Activated CD4-positive, alpha-beta memory T cell treated with anti-CD3 and anti-CD28 coated beads, Interleukin-2, amount 10 ng/mL, durations not matched to agents 7 days and 5 days (primary cell): Measurements from ENCODE around the gene LRRC9. TPM values are rescaled to one million over a fixed set of nuclear protein-coding genes. Genes with fewer than 3 reads are reported as not detected.
"Not testable (repeated sequence)": the region's sequence is repeated elsewhere in the genome, so short reads cannot be mapped to it uniquely, and the experiment has no call there.

Experiments
- CTCF ChIA-PET: fragments of 350-600 bp; sonication (Branson Sonifier 250); formaldehyde crosslinking; loops from one replicate; lab custom pipeline; 2021; ENCODE audit warnings: antibody characterized with exemption, inconsistent platforms; lab: Charles Lee
- POLR2A ChIA-PET: fragments of 350-600 bp; sonication (Branson Sonifier 250); formaldehyde crosslinking; loops from one replicate; lab custom pipeline; 2021; ENCODE audit warnings: antibody characterized with exemption; lab: Charles Lee
- DNase-seq: peaks from one replicate; pipeline ENCODE4 v3.0.0-alpha.2; 2020
- H3K27ac Mint-ChIP-seq: one replicate; pipeline ENCODE4 v1.8.0; 2021; ENCODE audit warnings: mild to moderate bottlenecking, mixed read lengths
- H3K27me3 Mint-ChIP-seq: one replicate; pipeline ENCODE4 v1.8.0; 2021; ENCODE audit warnings: mixed read lengths
- H3K36me3 Mint-ChIP-seq: one replicate; pipeline ENCODE4 v1.8.0; 2021; ENCODE audit warnings: low read depth, mixed read lengths
- H3K4me1 Mint-ChIP-seq: one replicate; pipeline ENCODE4 v1.8.0; 2021; ENCODE audit warnings: mixed read lengths
- H3K4me3 Mint-ChIP-seq: one replicate; pipeline ENCODE4 v1.8.0; 2021; ENCODE audit warnings: mild to moderate bottlenecking, mixed read lengths
- H3K9me3 Mint-ChIP-seq: one replicate; pipeline ENCODE4 v1.8.0; 2021; ENCODE audit warnings: mixed read lengths
- total RNA-seq, 2 experiments: library from RNA; stranded (reverse); gene quantifications; one replicate each; pipeline ENCODE4 v1.2.3, GENCODE V29; 2021

Gene LRRC9
- total RNA-seq, 2 experiments from 2014 or later, result not detected

- Mint-ChIP-seq H3K4me1 (no peaks in the 10 kb centered on the region), H3K9me3 (peaks cover 2% of the 10 kb centered on the region), H3K27ac (no peak overlapping the region), H3K27me3 (peaks cover 3% of the 10 kb centered on the region), H3K4me3 (no peak overlapping the region), H3K36me3 (no peaks in the 10 kb centered on the region)
- CTCF ChIA-PET, result no interaction called here
- POLR2A ChIA-PET, result no interaction called here
- no peak for DNase-seq
Measured at GRCh38 chr14:60021619-60022018, 101.7 kb downstream of the LRRC9 start.

- no peaks in the 10 kb centered on the region for H3K36me3 Mint-ChIP-seq
- CTCF ChIA-PET, result no interaction called here
- peaks cover 5% of the 10 kb centered on the region for H3K27me3 Mint-ChIP-seq
- no peak overlapping the region for H3K27ac Mint-ChIP-seq
- POLR2A ChIA-PET, result no interaction called here
- no peak overlapping the region for H3K4me3 Mint-ChIP-seq
- DNase-seq, result no peak
- no peaks in the 10 kb centered on the region for H3K4me1 Mint-ChIP-seq
- peaks cover 2% of the 10 kb centered on the region for H3K9me3 Mint-ChIP-seq
Measured at GRCh38 chr14:60025571-60025970, 105.6 kb downstream of the LRRC9 start.

DNA sequence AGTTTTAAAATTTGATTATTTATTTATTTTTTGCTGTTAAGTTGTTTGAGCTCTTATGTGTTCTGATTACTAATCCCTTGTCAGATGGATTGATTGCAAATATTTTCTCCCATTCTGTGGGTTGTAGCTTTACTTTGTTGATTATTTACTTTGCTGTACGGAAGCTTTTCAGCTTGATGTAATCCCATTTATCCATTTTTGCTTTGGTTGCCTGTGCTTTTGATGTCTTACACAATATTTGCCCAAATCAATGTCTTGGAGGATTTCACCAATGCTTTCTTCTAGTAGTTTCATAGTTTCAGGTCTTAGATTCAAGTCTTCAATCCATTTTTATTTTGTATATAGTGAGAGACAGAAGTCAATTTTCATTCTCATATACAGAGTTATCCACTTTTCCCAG lies 115.2 kb downstream of the LRRC9 start:
- Mint-ChIP-seq H3K4me1 (no peaks in the 10 kb centered on the region), H3K27ac (no peak overlapping the region), H3K36me3 (no peaks in the 10 kb centered on the region), H3K9me3 (no peaks in the 10 kb centered on the region), H3K4me3 (no peak overlapping the region), H3K27me3 (peaks cover 3% of the 10 kb centered on the region)
- no peak for DNase-seq
- ChIA-PET POLR2A (no interaction called here), CTCF (no interaction called here)

DNA sequence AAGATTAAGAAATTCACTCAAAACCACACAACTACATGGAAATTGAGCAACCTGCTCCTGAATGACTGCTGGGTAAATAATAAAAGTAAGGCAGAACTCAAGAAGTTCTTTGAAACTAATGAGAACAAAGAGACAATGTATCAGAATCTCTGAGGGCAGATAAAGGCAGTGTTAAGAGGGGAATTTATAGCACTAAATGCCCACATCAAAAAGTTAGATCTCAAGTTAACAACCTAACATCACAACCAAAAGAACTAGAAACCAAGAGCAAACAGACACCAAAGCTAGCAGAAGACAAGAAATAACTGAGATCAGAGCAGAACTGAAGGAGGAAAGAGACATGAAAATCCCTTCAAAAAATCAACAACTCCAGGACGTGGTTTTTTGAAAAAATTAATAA lies 128.0 kb downstream of the LRRC9 start:
- POLR2A ChIA-PET, H3K4me1 Mint-ChIP-seq, H3K27ac Mint-ChIP-seq, CTCF ChIA-PET, DNase-seq, H3K4me3 Mint-ChIP-seq, H3K9me3 Mint-ChIP-seq, H3K36me3 Mint-ChIP-seq: not testable (repeated sequence)
- peaks cover 24% of the 10 kb centered on the region for H3K27me3 Mint-ChIP-seq

GRCh38 chr14:60051721-60052221 lies 131.8 kb downstream of the LRRC9 start:
- Mint-ChIP-seq H3K9me3 (no peaks in the 10 kb centered on the region), H3K27ac (no peak overlapping the region), H3K4me1 (peaks cover 7% of the 10 kb centered on the region), H3K4me3 (no peak overlapping the region), H3K27me3 (peaks cover 12% of the 10 kb centered on the region), H3K36me3 (no peaks in the 10 kb centered on the region)
- CTCF ChIA-PET, result no interaction called here
- no peak for DNase-seq
- POLR2A ChIA-PET, result no interaction called here

GRCh38 chr14:60058087-60058486 lies 138.1 kb downstream of the LRRC9 start:
- Mint-ChIP-seq H3K9me3 (no peaks in the 10 kb centered on the region), H3K27me3 (peaks cover 12% of the 10 kb centered on the region), H3K4me1 (no peaks in the 10 kb centered on the region), H3K36me3 (no peaks in the 10 kb centered on the region), H3K4me3 (no peak overlapping the region), H3K27ac (no peak overlapping the region)
- ChIA-PET CTCF (interaction anchor here (0.8 to 1.0 kb wide), 2 partner anchors 107 to 127 kb away, joined by 3 read pairs; partner anchors contain the start of gene DHRS7), POLR2A (no interaction called here)
- DNase-seq, result no peak

GRCh38 chr14:60061371-60061770 lies 141.4 kb downstream of the LRRC9 start:
- ChIA-PET POLR2A (no interaction called here), CTCF (interaction anchor here (2.2 kb wide), 1 partner anchor 123 kb away, joined by 17 read pairs; no protein-coding TSS in a partner anchor)
- no peaks in the 10 kb centered on the region for H3K36me3 Mint-ChIP-seq
- peaks cover 9% of the 10 kb centered on the region for H3K27me3 Mint-ChIP-seq
- DNase-seq, result no peak
- no peak overlapping the region for H3K4me3 Mint-ChIP-seq
- no peaks in the 10 kb centered on the region for H3K4me1 Mint-ChIP-seq
- no peaks in the 10 kb centered on the region for H3K9me3 Mint-ChIP-seq
- H3K27ac Mint-ChIP-seq, result no peak overlapping the region

GRCh38 chr14:60064491-60065072 lies 144.6 kb downstream of the LRRC9 start:
- Mint-ChIP-seq H3K4me1 (no peaks in the 10 kb centered on the region), H3K9me3 (no peaks in the 10 kb centered on the region), H3K27ac (no peak overlapping the region), H3K4me3 (no peak overlapping the region), H3K36me3 (no peaks in the 10 kb centered on the region), H3K27me3 (peaks cover 8% of the 10 kb centered on the region)
- POLR2A ChIA-PET, result no interaction called here
- CTCF ChIA-PET, result interaction anchor here (0.6 to 5.3 kb wide), 6 partner anchors 16 to 119 kb away, joined by 3 to 52 read pairs (median 11); partner anchors contain the start of gene DHRS7
- DNase-seq, result no peak

DNA sequence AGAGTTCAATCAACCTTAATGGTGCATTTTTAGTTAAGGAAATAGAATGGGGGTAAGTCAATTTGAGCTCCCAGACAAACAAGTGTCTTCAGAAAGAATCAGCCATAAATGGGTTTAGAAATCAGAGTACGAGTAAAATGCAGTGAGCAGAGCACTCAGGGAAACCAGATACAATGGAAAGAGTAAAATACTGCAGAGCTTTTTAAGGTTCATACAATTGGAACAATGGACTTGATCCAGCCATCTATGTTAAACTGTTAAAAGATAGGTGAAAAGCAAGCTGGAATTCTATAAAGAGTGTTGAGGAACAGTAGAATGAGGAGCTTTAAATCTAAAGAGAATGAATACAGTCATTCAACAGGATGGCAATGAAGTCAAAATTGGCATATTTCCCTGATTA lies 147.9 kb downstream of the LRRC9 start:
- Mint-ChIP-seq H3K9me3 (no peaks in the 10 kb centered on the region), H3K36me3 (no peaks in the 10 kb centered on the region), H3K27me3 (no peaks in the 10 kb centered on the region), H3K4me1 (no peaks in the 10 kb centered on the region), H3K27ac (no peak overlapping the region), H3K4me3 (no peak overlapping the region)
- DNase-seq, result no peak
- CTCF ChIA-PET, result interaction anchor here (1.8 to 5.3 kb wide), 2 partner anchors 103 to 115 kb away, joined by 4 to 17 read pairs; no protein-coding TSS in a partner anchor
- POLR2A ChIA-PET, result interaction anchor here (1.3 to 1.6 kb wide), 2 partner anchors 86 to 117 kb away, joined by 3 to 5 read pairs; no protein-coding TSS in a partner anchor

DNA sequence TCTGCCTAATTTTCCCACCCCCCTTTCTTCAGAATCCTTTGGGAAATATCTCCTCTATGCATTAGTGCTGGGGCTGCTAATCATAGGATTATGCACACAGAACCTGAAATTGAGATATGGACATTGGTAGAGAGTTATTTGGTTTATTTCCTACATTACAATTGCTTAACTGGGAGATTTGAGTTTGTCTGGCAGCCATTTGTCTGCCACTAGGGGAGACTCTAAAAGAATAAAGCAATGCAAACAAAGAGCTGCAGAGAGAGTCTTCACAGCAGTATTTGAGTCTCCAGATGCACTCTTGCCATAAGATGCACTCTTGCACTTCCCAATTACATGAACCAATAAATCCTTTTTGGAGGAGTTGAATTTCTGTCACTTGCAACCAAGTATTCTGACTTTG lies 159.8 kb downstream of the LRRC9 start:
- Mint-ChIP-seq H3K4me1 (no peaks in the 10 kb centered on the region), H3K4me3 (no peak overlapping the region), H3K27ac (no peak overlapping the region), H3K36me3 (peaks cover 3% of the 10 kb centered on the region), H3K27me3 (peaks cover 14% of the 10 kb centered on the region), H3K9me3 (peaks cover 11% of the 10 kb centered on the region)
- ChIA-PET POLR2A (no interaction called here), CTCF (interaction anchor here (1.1 kb wide), 1 partner anchor 15 kb away, joined by 4 read pairs; no protein-coding TSS in a partner anchor)
- no peak for DNase-seq

DNA sequence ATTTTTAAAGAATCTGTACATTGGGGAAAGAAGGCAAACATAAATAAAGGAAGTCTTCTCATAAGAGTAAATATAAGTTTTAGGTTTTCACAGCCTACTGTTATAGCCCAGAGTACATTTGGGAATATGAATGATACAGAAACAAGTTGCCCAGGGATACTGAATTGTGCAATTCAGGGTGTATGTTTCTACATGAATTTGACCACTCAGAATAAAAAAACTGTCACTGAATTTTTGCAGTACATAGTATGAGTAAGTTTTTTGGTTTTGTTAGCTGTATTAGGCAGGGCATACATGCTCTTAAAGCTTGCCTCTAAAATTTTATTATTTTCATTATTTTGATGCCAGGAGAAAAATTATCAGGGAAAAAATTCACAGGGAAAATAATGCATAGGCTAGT lies 165.1 kb downstream of the LRRC9 start:
- no peaks in the 10 kb centered on the region for H3K9me3 Mint-ChIP-seq
- no peaks in the 10 kb centered on the region for H3K36me3 Mint-ChIP-seq
- CTCF ChIA-PET, result interaction anchor here (1.2 kb wide), 1 partner anchor 99 kb away, joined by 3 read pairs; no protein-coding TSS in a partner anchor
- DNase-seq, result no peak
- POLR2A ChIA-PET, result no interaction called here
- H3K4me1 Mint-ChIP-seq, result peaks cover 4% of the 10 kb centered on the region
- H3K4me3 Mint-ChIP-seq, result no peak overlapping the region
- H3K27me3 Mint-ChIP-seq, result peaks cover 12% of the 10 kb centered on the region
- H3K27ac Mint-ChIP-seq, result no peak overlapping the region

- peaks cover 10% of the 10 kb centered on the region for H3K27me3 Mint-ChIP-seq
- no peak overlapping the region for H3K27ac Mint-ChIP-seq
- no peak overlapping the region for H3K4me3 Mint-ChIP-seq
- ChIA-PET POLR2A (no interaction called here), CTCF (interaction anchor here (1.2 kb wide), 1 partner anchor 98 kb away, joined by 3 read pairs; no protein-coding TSS in a partner anchor)
- peaks cover 3% of the 10 kb centered on the region for H3K36me3 Mint-ChIP-seq
- no peak for DNase-seq
- H3K9me3 Mint-ChIP-seq, result no peaks in the 10 kb centered on the region
- H3K4me1 Mint-ChIP-seq, result peaks cover 8% of the 10 kb centered on the region
Measured at GRCh38 chr14:60085693-60086092, 165.7 kb downstream of the LRRC9 start.

DNA sequence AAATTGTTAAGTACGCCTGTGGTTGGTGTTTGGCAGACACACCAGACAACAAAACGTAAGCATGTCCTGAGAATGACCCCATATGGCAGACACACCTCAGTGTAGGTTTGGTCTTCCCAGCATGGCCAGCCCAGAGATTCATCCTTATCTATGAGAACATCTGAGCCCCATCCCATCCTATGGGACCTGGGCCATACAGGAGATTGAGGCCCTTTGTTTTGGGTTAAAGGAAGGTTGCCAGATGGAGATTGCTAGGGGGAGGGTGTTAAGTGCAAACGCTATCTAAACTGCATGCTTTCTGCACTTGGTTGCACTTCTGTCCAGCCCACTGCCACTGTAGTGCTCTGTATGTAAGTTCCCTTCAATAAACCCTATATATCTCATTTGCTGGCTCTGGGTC lies 167.7 kb downstream of the LRRC9 start:
- CTCF ChIA-PET, result interaction anchor here (0.9 kb wide), 3 partner anchors 17 to 96 kb away, joined by 3 to 4 read pairs (median 3); no protein-coding TSS in a partner anchor
- Mint-ChIP-seq H3K4me3 (no peak overlapping the region), H3K4me1 (peaks cover 12% of the 10 kb centered on the region), H3K27me3 (peaks cover 6% of the 10 kb centered on the region), H3K9me3 (no peaks in the 10 kb centered on the region), H3K36me3 (peaks cover 7% of the 10 kb centered on the region), H3K27ac (no peak overlapping the region)
- POLR2A ChIA-PET, result interaction anchor here (7.2 kb wide), 1 partner anchor 161 kb away, joined by 62 read pairs; the partner anchor contains the start of gene PPM1A
- no peak for DNase-seq
